NT2/D1 (cell line): Measurements from ENCODE around the gene BEGAIN.

Source experiments
- SUZ12 ChIP-seq: IDR thresholded peaks from 2 replicates; pipeline ENCODE4 v1.6.1; 2011; ENCODE audit not compliant: insufficient read length, insufficient read depth; ENCODE audit errors: extremely low read depth
- YY1 ChIP-seq: IDR thresholded peaks from 2 replicates; pipeline ENCODE4 v1.6.1; 2011; ENCODE audit not compliant: insufficient read length, insufficient read depth

GRCh38 chr14:100548295-100548655 lies 38.9 kb downstream of the BEGAIN start:
- no peak for TF ChIP-seq SUZ12
- no peak for TF ChIP-seq YY1
